Fibroblast of mammary gland (primary cell): ENCODE measurements around the gene CEACAM7.

Experiments used
- DNase-seq: peaks from one replicate; pipeline ENCODE4 v3.0.0-alpha.2; 2010; ENCODE audit warnings: low read depth
- H3K4me3 ChIP-seq: 2 replicates; pipeline ENCODE4 v1.5.1; 2011; ENCODE audit warnings: low read depth, mild to moderate bottlenecking, low read length, moderate library complexity; ENCODE audit not compliant: control insufficient read depth
- TF ChIP-seq, protein P1 (sequence below): conservative IDR thresholded peaks from 2 replicates; pipeline ENCODE4 v1.5.1; 2011; ENCODE audit warnings: low read depth, low read length, inconsistent platforms; ENCODE audit not compliant: control insufficient read depth, insufficient read depth

CEACAM7 gene

GRCh38 chr19:41688098-41688497 lies at the start of gene CEACAM7:
TSS of gene CEACAM7 (minus strand) at chr19:41688270. CDS start at chr19:41688165, 105 bp downstream.
- TF ChIP-seq, protein P1, sequence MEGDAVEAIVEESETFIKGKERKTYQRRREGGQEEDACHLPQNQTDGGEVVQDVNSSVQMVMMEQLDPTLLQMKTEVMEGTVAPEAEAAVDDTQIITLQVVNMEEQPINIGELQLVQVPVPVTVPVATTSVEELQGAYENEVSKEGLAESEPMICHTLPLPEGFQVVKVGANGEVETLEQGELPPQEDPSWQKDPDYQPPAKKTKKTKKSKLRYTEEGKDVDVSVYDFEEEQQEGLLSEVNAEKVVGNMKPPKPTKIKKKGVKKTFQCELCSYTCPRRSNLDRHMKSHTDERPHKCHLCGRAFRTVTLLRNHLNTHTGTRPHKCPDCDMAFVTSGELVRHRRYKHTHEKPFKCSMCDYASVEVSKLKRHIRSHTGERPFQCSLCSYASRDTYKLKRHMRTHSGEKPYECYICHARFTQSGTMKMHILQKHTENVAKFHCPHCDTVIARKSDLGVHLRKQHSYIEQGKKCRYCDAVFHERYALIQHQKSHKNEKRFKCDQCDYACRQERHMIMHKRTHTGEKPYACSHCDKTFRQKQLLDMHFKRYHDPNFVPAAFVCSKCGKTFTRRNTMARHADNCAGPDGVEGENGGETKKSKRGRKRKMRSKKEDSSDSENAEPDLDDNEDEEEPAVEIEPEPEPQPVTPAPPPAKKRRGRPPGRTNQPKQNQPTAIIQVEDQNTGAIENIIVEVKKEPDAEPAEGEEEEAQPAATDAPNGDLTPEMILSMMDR: no peak
- no peak within 1 kb of the TSS for H3K4me3 ChIP-seq
- no peak for DNase-seq

DNA sequence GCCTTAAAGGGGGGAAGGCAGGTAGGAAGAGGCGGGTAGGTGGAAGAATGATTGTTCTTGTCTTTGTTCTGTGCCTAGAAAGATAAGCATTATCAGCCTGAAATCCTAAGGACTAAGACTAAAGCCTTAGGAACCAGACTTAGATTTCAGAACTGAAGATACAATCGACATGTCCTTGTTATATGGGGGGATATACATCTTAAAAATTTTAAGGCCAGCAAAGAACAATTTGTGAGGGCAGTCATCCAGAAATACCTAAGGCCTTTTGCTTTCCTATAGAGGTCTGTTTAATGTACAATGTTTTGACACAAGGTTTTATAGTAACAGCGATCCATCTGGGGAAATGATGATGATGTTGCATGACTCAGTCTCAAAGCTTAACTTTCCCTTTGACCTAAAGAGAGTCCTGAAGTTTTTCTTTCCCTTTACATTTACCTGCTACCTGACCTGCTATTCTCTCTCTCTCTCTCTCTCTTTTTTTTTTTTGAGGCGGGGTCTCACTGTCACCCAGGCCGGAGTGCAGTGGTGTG lies 47.1 kb upstream of the CEACAM7 start:
- H3K4me3 ChIP-seq: no peak overlapping the region
- no peak for DNase-seq
- TF ChIP-seq, protein P1: no peak

DNA sequence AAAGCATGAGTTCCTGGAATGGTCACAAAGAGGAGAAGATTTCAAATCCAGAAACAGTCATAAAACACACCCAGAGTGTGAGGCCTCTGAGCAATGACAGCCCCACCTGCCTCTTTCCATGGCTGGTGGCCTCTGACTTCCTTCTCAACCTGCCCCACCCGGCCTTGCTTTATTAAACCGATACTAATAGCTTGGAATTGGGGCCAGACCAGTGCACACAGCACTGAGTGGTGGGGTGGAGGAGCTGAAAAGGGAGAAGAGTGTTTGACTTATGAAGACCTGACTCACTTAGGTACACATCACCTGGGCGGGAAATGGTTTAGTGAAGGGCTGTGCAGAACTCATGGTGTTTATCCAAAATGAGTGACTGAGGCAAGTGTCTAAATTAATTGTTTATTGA lies 46.5 kb upstream of the CEACAM7 start:
- H3K4me3 ChIP-seq: no peak overlapping the region
- no peak for DNase-seq
- TF ChIP-seq, protein P1: no peak

DNA sequence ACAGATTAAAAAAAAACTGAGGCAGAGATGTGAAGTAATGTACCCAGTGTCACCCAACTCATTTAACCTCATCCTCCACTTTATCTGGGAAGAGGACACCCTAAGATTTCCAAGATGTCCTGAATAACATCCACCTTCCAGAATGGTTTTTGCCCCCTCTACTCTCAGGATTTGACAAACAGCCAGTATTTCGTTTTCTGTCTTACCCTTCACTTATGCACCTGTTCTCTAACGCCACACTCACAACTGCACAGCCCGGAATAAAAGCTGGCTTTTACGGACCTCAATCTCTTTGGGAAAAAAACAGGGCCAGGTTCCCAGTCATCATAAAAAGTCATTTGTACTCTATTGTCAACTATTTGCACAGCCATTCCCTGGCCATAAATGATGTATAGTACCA lies 46.1 kb upstream of the CEACAM7 start:
- no peak for DNase-seq
- TF ChIP-seq, protein P1: no peak
- H3K4me3 ChIP-seq: no peak overlapping the region

DNA sequence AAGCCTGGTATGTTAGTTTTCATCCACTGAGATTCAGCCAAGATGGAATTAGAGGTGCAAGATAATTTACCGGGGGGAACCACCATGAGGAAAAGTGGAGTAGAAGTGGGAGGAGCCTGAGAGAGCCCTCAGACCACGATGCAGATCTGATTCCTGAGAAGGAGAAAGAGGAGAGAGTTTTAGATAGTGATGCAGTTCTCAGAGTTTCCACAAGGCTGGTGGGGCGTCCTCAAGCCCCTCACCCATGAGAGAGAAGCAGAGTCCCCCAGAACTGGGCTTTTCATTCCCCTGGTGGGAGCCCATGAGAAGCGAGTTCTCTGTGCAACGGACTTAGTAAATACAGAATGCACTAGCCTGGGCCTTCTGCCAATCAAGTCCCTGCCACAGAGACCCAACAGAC lies 38.4 kb upstream of the CEACAM7 start:
- DNase-seq: no peak
- H3K4me3 ChIP-seq: no peak overlapping the region
- TF ChIP-seq, protein P1: no peak

GRCh38 chr19:41720103-41720502 lies 32.0 kb upstream of the CEACAM7 start:
- no peak overlapping the region for H3K4me3 ChIP-seq
- TF ChIP-seq, protein P1: no peak
- no peak for DNase-seq

GRCh38 chr19:41718761-41719160 lies 30.7 kb upstream of the CEACAM7 start:
- H3K4me3 ChIP-seq: no peak overlapping the region
- no peak for DNase-seq
- TF ChIP-seq, protein P1: no peak
